ENCODE results near the gene RAN. TPM values are rescaled to one million over a fixed set of nuclear protein-coding genes. Genes with fewer than 3 reads are reported as not detected.

The RAN gene
- total RNA-seq: 564 and 777 TPM in 2 replicates

DNA sequence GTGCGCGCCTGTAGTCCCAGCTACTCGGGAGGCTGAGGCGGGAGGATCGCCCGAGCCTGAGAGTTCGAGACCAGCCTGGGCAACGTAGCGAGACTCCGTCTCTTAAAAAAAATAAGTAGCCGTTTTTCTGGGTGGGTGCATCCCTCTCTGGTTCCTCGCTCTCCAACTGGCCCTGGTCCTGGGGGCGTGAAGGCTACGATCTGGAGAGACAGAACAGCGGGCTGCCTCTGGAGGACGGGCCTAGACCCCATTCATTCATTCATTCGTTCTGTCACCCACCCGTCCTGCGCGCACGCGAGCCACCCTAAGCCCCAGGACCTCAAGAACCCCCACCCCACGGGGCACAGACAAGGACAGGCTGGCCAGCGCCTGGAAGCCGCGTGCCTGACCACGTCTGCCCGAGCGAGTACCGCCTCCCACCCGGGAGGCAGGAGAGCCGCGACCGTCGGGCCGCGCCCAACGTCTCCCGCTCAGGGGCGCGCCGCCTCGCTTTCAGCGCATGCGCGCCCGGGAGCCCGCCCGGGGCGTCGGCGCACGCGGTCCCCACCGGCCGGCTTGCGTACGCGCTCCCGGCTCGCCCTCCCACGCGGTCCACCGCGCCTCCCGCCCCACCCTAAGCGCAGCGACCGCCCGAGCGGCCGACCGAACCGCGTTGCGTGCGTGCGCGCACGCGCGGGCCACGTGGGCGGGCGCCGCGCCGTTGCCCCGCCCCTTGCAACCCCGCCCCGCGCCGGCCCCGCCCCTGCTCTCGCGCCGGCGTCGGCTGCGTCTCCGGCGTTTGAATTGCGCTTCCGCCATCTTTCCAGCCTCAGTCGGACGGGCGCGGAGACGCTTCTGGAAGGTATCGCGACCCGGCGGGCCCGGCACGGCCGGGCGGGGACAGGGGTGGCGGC lies at the start of gene RAN:
Gene RAN, plus strand, starts transcription at position 781 of the 893 bp plus-strand sequence. CDS start 528 bp downstream, outside the sequence.

DNA sequence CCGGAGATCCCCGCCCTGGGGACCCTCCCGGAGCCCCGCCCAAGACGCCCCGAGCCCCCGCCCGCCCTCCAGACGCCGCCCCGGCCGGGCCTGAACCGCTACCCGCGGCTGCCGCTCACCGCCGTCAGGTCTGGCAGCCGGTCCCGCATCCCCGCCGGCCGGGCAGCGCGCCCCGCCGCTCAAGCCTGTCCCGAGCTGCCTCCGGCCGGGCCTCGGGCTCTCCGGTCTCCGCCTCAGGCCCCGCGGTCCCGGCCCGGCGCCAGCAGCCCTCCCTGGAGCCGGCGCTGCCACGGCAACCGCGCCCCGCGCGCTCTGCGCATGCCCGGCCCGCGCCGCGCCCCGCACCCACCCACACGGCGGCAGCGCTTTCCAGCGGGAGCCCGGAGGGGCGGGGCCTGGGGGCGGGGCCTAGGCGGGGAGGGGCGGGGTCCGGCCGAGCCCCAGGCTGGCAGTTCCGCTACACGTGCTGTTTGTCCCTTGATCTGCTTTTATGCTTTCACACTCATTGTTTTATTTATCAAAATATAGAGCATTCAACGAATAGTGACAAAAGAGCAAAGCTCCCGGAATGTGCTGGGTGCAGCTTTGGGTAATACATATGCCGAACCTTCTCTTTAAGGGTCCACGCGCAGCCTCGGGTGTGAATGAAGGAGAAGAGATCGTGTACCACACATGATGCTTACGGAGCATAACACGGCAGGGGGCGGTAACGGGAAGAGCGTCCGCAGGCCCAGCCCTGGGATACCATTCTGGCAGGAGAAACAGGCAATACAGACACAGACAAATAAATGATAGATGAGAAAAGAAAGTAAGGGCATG lies 32.7 kb upstream of the RAN start, which contains the start of gene STX2:
Gene STX2, minus strand, starts transcription at position 300 of the 819 bp plus-strand sequence. Its CDS starts 151 bp downstream, at position 149.

Other genes starting within 250 kb of the RAN start
- not detected in 2 replicates for gene RIMBP2, start 155.8 kb upstream of the RAN start, total RNA-seq
- 5.8 and 11.9 TPM in 2 replicates for gene STX2, start 32.8 kb upstream of the RAN start, total RNA-seq
- not detected in 2 replicates for gene ADGRD1, start 81.8 kb downstream of the RAN start, total RNA-seq